Mucosa of rectum (tissue), 2 donors: Measurements from ENCODE around the gene ACACB.

Source experiments
- H3K27ac ChIP-seq, 2 donors: one replicate each; pipeline ENCODE4 v1.7.0; 2013; ENCODE audit warnings: inconsistent platforms in 2 of 2, low read depth in 2 of 2, low read length in 2 of 2
- H3K27me3 ChIP-seq, 2 donors: one replicate each; pipeline ENCODE4 v1.7.0; 2013; ENCODE audit warnings: low read length in 2 of 2; ENCODE audit not compliant: control insufficient read depth in 2 of 2, insufficient read depth in 2 of 2
- H3K36me3 ChIP-seq, 2 donors: one replicate each; pipeline ENCODE4 v1.7.0; 2013; ENCODE audit warnings: low read length in 2 of 2; ENCODE audit not compliant: control insufficient read depth in 2 of 2, insufficient read depth in 2 of 2
- H3K4me1 ChIP-seq, 2 donors: one replicate each; pipeline ENCODE4 v1.7.0; 2013; ENCODE audit warnings: low read length in 2 of 2, mild to moderate bottlenecking in 1 of 2; ENCODE audit not compliant: control insufficient read depth in 2 of 2, insufficient read depth in 2 of 2
- H3K4me3 ChIP-seq, 2 donors: one replicate each; pipeline ENCODE4 v1.7.0; 2013; ENCODE audit warnings: low read length in 2 of 2
- H3K9ac ChIP-seq, 2 donors: one replicate each; pipeline ENCODE4 v1.7.0; 2013; ENCODE audit warnings: low read length in 2 of 2, low read depth in 1 of 2, mild to moderate bottlenecking in 1 of 2
- H3K9me3 ChIP-seq, 2 donors: one replicate each; pipeline ENCODE4 v1.7.0; 2013; ENCODE audit warnings: low read length in 2 of 2; ENCODE audit not compliant: control insufficient read depth in 2 of 2
- donor health status: healthy.
- donor health status: Normal muscosa, but diverticular disease.

ACACB gene

GRCh38 chr12:109092497-109093021 is 23.8 kb upstream of the ACACB start:
- Histone ChIP-seq H3K27me3 (no peaks in the 10 kb centered on the region), H3K4me3 (peak overlapping the region; percentile 78 to 88), H3K9me3 (no peaks in the 10 kb centered on the region), H3K36me3 (peaks cover 13 to 20% of the 10 kb centered on the region in 2 donors), H3K4me1 (peaks cover 13 to 21% of the 10 kb centered on the region in 2 donors), H3K9ac (peak overlapping the region; percentile 59 to 65), H3K27ac (no peak overlapping the region)

DNA sequence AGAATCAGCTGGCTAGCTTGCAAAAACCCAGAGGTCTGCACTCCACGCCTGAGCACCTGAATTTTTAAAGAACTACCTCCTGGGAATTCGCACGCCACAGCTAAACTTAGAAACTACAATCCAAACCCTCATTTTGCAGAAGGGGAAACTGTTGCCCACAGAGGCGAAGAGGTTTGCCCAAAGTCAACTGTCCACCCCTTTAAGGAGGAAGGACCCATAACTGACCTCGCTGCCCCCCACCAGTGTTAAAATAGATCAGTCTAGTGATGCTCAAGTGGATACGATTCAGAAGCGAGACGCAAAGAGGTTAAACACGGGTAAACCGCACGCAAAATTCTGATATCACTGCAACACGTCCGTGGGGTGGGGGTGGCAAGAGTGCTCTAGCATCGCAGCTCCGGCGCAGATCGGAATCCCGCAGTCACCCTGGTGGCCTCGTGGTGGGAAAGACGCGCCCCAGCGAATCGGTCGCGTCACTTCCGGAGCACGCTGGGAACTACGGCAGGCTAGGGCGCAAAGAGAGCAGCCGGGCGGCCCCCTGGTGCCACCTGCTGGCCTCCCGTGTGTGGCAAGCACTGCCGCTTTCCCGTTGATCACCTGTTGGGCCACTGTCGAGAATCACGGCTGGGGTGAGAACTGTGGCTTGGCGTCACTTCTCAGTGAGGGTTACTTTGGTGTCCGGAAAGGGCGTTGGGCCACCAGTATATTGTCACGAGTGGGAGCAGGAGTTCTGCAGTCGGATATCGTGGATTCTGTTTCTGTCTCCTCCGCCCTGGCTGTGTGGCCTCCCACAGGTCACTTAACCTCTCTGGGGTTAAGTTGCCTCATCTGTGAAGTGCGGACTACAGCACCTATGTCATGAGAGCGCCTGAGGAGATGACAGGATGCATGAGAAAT is 23.1 kb upstream of the ACACB start, which contains the start of gene ALKBH2:
Gene ALKBH2, minus strand, starts transcription at position 451 of the 897 bp plus-strand sequence. CDS start 686 bp downstream, outside the sequence.
- H3K4me3 ChIP-seq = peak within 1 kb of the TSS; percentile 78 to 88
- H3K36me3 ChIP-seq = peaks cover 10 to 14% of the 10 kb centered on the region in 2 donors
- peak within 1 kb of the TSS; percentile 59 to 65 for H3K9ac ChIP-seq
- H3K27ac ChIP-seq = peak within 1 kb of the TSS; percentile 18 to 43
- no peaks in the 10 kb centered on the region for H3K9me3 ChIP-seq
- H3K4me1 ChIP-seq = peaks cover 15 to 23% of the 10 kb centered on the region in 2 donors
- no peaks in the 10 kb centered on the region for H3K27me3 ChIP-seq

DNA sequence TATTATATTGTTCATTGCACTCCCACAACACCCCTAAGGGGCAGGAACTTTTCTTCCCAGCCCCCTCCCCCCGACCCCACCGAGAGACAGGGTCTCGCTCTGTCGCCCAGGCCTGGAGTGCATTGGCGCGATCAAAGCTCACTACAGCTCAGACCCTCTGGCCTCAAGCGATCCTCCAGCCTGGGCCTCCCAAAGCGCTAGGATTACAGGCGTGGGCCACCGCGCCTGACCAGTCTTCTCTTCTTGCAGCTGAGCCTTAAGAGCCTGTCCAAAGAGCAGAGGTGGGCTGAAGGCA is 19.3 kb upstream of the ACACB start:
- peak overlapping the region in 1 of 2 donors; percentile 54 for H3K4me3 ChIP-seq

GRCh38 chr12:109097435-109098182 is 18.8 kb upstream of the ACACB start, which contains the start of gene UNG:
TSS of gene UNG (plus strand) at chr12:109097597. CDS start at chr12:109097680, 83 bp downstream.
- Histone ChIP-seq H3K9me3 (no peaks in the 10 kb centered on the region), H3K27ac (peak within 1 kb of the TSS; percentile 89 to 92), H3K4me1 (peaks cover 19 to 31% of the 10 kb centered on the region in 2 donors), H3K9ac (peak within 1 kb of the TSS; percentile 78 to 94), H3K4me3 (peak within 1 kb of the TSS; percentile 89 to 90), H3K36me3 (peaks cover 8 to 12% of the 10 kb centered on the region in 2 donors), H3K27me3 (no peaks in the 10 kb centered on the region)

More for the DNA sequence above, 19.3 kb upstream of the ACACB start:
- Histone ChIP-seq H3K9ac (no peak overlapping the region), H3K27ac (no peak overlapping the region), H3K9me3 (no peaks in the 10 kb centered on the region), H3K27me3 (no peaks in the 10 kb centered on the region), H3K4me1 (peaks cover 22 to 36% of the 10 kb centered on the region in 2 donors), H3K36me3 (peaks cover 4 to 7% of the 10 kb centered on the region in 2 donors)

DNA sequence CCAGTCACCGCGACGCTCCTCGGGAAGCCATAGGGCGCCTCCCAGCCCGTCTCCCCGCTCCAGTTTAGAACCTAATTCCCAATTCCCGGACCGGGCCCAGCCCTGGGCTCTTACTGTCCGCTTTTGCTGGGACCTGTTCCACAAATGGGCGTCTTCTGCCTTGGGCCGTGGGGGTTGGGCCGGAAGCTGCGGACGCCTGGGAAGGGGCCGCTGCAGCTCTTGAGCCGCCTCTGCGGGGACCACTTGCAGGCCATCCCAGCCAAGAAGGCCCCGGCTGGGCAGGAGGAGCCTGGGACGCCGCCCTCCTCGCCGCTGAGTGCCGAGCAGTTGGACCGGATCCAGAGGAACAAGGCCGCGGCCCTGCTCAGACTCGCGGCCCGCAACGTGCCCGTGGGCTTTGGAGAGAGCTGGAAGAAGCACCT is 18.2 kb upstream of the ACACB start:
- Histone ChIP-seq H3K4me1 (peaks cover 16 to 25% of the 10 kb centered on the region in 2 donors), H3K9me3 (no peaks in the 10 kb centered on the region), H3K27ac (peak overlapping the region; percentile 89 to 92), H3K9ac (peak overlapping the region; percentile 78 to 94), H3K27me3 (no peaks in the 10 kb centered on the region), H3K36me3 (peaks cover 11 to 15% of the 10 kb centered on the region in 2 donors), H3K4me3 (peak overlapping the region; percentile 89 to 90)

- no peaks in the 10 kb centered on the region for H3K27me3 ChIP-seq
- H3K9me3 ChIP-seq = no peaks in the 10 kb centered on the region
- H3K4me3 ChIP-seq = peak overlapping the region; percentile 89 to 90
- H3K27ac ChIP-seq = peak overlapping the region; percentile 89 to 92
- peaks cover 13 to 22% of the 10 kb centered on the region in 2 donors for H3K4me1 ChIP-seq
- peak overlapping the region; percentile 78 to 94 for H3K9ac ChIP-seq
- H3K36me3 ChIP-seq = peaks cover 16 to 18% of the 10 kb centered on the region in 2 donors
These were observed 17.7 kb upstream of the ACACB start for GRCh38 chr12:109098651-109099050.

- Histone ChIP-seq H3K4me1 (peaks cover 13 to 20% of the 10 kb centered on the region in 2 donors), H3K9me3 (no peaks in the 10 kb centered on the region), H3K36me3 (peaks cover 21 to 22% of the 10 kb centered on the region in 2 donors), H3K4me3 (peak overlapping the region in 1 of 2 donors; percentile 89), H3K9ac (peak overlapping the region in 1 of 2 donors; percentile 94), H3K27me3 (no peaks in the 10 kb centered on the region), H3K27ac (peak overlapping the region in 1 of 2 donors; percentile 23)
These were observed 16.9 kb upstream of the ACACB start for GRCh38 chr12:109099431-109100020.

DNA sequence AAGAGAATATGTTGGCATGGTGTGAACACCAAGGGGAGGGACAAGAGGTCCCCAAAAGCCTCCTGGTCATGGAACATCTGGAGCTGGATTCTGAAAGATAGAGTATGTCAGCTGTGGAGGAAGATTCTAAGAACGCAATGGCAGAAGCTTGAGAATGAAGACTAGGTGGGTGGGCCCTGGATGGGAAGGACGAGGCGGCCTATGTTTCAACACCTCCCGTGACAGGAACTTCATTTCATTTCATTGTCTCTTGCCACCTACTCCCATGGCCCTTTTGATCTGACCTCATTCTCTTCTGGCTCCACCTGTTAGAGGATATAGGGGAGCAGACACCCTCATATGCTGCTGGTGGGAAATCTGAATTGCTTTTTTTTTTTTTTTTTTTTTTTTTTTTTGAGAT is 15.6 kb upstream of the ACACB start:
- Histone ChIP-seq H3K4me1 (peaks cover 19 to 20% of the 10 kb centered on the region in 2 donors), H3K36me3 (peaks cover 25 to 32% of the 10 kb centered on the region in 2 donors), H3K27me3 (no peaks in the 10 kb centered on the region), H3K27ac (no peak overlapping the region), H3K9ac (no peak overlapping the region), H3K4me3 (no peak overlapping the region), H3K9me3 (no peaks in the 10 kb centered on the region)

- Histone ChIP-seq H3K9ac (no peak overlapping the region), H3K9me3 (no peaks in the 10 kb centered on the region), H3K4me1 (peaks cover 15 to 17% of the 10 kb centered on the region in 2 donors), H3K27me3 (no peaks in the 10 kb centered on the region), H3K4me3 (no peak overlapping the region), H3K27ac (no peak overlapping the region), H3K36me3 (peaks cover 28 to 42% of the 10 kb centered on the region in 2 donors)
These were observed 13.9 kb upstream of the ACACB start for GRCh38 chr12:109102491-109102890.
